K562 (cell line): ENCODE measurements around the gene ZNF408.

Source experiments
- BHLHE40 ChIP-seq: IDR thresholded peaks from 2 replicates; pipeline ENCODE4 v1.6.1; 2011; ENCODE audit warnings: low read length, improper control_type of control experiment
- JUND ChIP-seq, 2 experiments: IDR thresholded peaks; 2 replicates in 1 of 2; 3 replicates in 1 of 2; pipeline ENCODE4 v1.6.1; 2011; ENCODE audit warnings: borderline replicate concordance in 2 of 2, low read depth in 2 of 2, low read length in 2 of 2, improper control_type of control experiment in 1 of 2, missing biosample characterization in 1 of 2, missing genetic modification characterization in 1 of 2, missing genetic modification reagents in 1 of 2
- TRIM24 ChIP-seq, 2 experiments: fragments of 450-650 bp; IDR thresholded peaks; 2 replicates each; pipeline ENCODE4 v1.6.1; 2016

DNA sequence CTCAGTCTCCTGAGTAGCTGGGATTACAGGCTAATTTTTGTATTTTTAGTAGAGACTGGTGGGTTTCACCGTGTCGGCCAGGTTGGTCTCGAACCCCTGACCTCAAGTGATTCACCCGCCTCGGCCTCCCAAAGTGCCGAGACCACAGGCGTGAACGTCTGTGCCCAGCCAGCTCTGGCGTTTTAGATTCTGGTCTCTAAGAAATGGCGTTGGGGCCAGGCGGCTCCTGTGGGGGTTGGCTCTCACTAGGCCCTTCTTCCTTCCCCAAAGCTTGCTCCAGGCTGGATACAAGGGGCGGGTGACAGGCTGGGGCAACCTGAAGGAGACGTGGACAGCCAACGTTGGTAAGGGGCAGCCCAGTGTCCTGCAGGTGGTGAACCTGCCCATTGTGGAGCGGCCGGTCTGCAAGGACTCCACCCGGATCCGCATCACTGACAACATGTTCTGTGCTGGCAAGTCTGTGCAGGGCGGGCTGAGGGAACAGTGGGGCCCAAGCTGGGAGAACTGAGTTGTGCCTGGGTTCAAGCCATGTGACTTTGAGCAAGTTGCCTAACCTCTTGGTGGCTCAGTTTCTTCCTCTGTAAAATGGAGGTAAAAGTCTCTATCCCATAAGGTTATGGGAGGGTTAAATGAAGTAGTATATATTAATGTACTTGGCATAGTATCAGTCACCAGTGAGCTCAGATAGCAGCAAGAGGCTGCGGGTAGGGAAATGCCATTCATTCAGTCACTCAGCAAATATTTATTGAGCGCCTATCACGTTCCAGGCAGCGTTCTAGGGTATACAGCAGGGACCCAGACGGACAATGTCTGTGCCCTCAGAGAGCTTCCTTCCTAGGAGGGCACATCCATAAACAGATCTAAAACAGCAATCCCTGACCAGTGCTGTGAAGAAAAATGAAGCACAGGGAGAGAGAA is 28.5 kb downstream of the ZNF408 start:
- TF ChIP-seq BHLHE40 (no peak), JUND (IDR thresholded peaks at IDR 0.05; ENCODE audit: borderline replicate concordance, low read depth, low read length) (no peak), JUND (tag; IDR thresholded peaks at IDR 0.05; ENCODE audit: borderline replicate concordance, low read depth, low read length) (no peak), TRIM24 (IDR thresholded peaks at IDR 0.05) (no peak)
